GM21367 (cell line): ENCODE measurements around the gene NT5C.
"Not testable (repeated sequence)": the region's sequence is repeated elsewhere in the genome, so short reads cannot be mapped to it uniquely, and the experiment has no call there.

Experiments
- ATAC-seq: cut with Tn5 transposase; IDR thresholded peaks from one replicate; pipeline ENCODE4 v1.9.1; 2021; ENCODE audit not compliant: unreplicated experiment

Gene NT5C

GRCh38 chr17:75131278-75132017, at the start of gene NT5C:
NT5C (minus strand) TSS chr17:75131742; CDS start chr17:75131707, 35 bp downstream.
- ATAC-seq, result peak; percentile 54

GRCh38 chr17:75181110-75181509, 49.6 kb upstream of the NT5C start:
- no peak for ATAC-seq

- ATAC-seq, result no peak
Observed at GRCh38 chr17:75178453-75178852, 46.9 kb upstream of the NT5C start.

GRCh38 chr17:75176625-75177024, 45.1 kb upstream of the NT5C start:
- ATAC-seq, result no peak

GRCh38 chr17:75174996-75175395, 43.5 kb upstream of the NT5C start:
- ATAC-seq, result no peak

- ATAC-seq, result no peak
Observed at GRCh38 chr17:75173526-75173925, 42.0 kb upstream of the NT5C start.

- ATAC-seq, result no peak
Observed at GRCh38 chr17:75168998-75169397, 37.5 kb upstream of the NT5C start.

- not testable (repeated sequence) for ATAC-seq
Observed at GRCh38 chr17:75164606-75165005, 33.1 kb upstream of the NT5C start.

GRCh38 chr17:75163074-75163473, 31.5 kb upstream of the NT5C start:
- ATAC-seq, result no peak

GRCh38 chr17:75160211-75160610, 28.7 kb upstream of the NT5C start:
- no peak for ATAC-seq

GRCh38 chr17:75159196-75160031, 27.9 kb upstream of the NT5C start:
- no peak for ATAC-seq

- ATAC-seq, result not testable (repeated sequence)
Observed at GRCh38 chr17:75158480-75158879, 26.9 kb upstream of the NT5C start.

- ATAC-seq, result no peak
Observed at GRCh38 chr17:75155191-75155601, 23.7 kb upstream of the NT5C start.

GRCh38 chr17:75154195-75155106, 22.9 kb upstream of the NT5C start, which contains the start of gene JPT1:
JPT1 (minus strand) TSS chr17:75154512; CDS start chr17:75154397, 115 bp downstream.
- peak; percentile 86 for ATAC-seq

- ATAC-seq, result peak; percentile 31
Observed at GRCh38 chr17:75153780-75154194, 22.2 kb upstream of the NT5C start.

- ATAC-seq, result no peak
Observed at GRCh38 chr17:75152922-75153779, 21.6 kb upstream of the NT5C start.

- ATAC-seq, result no peak
Observed at GRCh38 chr17:75152523-75152921, 21.0 kb upstream of the NT5C start.

- no peak for ATAC-seq
Observed at GRCh38 chr17:75151930-75152329, 20.4 kb upstream of the NT5C start.

- ATAC-seq, result no peak
Observed at GRCh38 chr17:75147878-75148546, 16.5 kb upstream of the NT5C start.
